HG03139 (cell line): ENCODE measurements around the gene TSPAN32.

Source experiments
- ATAC-seq: cut with Tn5 transposase; IDR thresholded peaks from one replicate; pipeline ENCODE4 v1.9.1; 2021; ENCODE audit not compliant: unreplicated experiment

The TSPAN32 gene

DNA sequence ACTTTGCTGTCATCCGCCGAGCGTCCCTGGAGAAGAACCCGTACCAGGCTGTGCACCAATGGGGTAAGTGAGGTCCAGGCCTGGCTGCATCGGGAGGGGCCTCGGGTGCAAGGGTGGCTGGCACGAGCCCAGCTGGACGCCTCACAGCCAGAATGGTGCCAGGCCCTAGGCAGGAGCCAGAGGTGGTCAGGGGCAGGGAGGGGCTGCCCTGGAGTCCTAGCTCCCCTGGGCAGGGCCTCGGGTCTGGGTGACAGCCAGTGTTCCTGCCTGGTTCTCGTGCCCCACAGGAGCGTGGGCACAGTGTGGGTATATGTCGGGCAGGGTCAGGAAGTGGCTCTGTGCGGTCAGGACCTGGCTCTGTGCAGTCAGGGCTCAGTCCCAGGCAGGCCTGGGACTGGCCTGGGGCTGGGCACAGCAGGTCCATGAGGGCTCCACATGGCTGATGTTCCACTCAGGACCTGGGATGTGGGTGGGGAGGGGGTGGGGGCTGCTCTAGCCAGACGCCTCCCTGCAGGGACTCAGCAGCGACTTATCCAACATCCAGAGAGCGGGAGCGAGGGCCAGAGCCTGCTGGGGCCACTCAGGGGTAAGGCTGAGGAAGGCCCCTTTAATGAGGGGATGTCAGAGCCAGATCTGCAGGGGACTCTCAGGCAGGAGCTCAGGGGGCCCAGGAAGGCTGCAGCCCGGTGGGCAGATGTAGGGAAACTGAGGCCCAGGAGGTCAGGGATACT, 1.2 kb downstream of the TSPAN32 start:
- no peak for ATAC-seq

DNA sequence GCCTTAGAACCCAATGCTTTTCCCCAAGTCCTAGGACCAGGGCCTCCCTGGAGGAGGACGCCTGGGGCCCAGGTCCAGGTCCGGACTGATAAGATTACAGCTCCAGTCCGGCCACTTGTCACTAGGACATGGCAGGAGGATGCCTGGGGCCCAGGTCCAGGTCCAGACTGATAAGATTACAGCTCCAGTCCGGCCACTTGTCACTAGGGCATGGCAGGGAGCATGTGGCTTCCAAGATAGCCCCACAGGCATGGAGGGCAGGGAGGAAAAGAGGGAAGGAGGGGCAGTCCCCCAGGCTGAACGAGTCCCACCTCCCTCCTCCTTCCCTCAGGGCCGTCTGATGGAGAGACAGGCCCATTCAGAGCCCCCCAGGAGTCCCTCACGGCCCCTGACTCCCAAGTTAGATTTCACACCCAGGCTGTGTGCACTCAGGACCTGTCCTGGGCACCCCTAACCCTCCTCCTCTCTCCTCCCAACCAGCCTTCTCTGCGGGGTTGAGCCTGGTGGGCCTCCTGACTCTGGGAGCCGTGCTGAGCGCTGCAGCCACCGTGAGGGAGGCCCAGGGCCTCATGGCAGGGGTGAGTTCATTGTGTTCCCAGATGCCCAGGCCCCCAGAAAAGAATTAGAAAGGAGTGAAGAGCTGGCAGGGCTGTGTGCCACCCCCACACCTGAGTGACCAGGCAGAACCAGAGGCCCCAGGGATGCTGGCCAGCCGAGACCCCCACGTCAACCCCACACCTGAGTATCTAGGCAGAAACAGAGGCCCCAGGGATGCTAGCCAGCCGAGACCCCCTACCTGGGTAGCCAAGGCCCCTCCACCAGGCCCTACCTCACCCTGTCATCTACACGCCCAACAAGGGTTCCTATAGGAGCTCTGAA, 2.1 kb downstream of the TSPAN32 start:
- no peak for ATAC-seq

DNA sequence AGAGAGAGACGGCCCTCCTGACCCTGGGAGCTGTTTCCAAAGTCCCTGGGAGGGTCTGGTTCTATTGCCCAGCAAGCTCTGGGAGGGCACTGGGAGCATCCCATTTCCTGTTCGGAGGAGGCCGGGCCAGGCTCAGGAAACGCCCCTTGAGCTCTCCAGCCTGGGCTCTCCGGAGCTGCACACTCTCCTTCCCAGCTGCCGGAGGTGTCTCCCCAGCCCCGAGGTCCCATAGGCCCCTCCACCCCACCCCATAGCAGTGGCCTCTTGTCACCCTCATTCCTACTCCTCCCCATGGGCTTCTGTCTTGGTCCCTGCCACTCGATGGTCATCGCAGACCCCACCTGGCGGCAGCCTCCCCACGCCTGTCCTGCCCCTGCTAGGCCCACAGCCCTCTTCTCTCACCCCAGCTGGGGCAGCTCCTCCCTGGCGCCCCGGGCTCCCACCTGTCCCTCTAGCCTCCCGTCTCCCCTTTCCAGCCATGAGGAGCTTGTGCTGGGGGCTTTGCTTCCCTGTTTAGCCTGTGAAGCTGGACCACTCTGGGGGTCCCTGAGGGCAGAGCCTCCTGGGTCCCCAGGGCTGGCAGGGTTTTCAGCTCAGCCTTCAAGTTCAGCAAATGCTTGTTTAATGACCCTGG, 2.8 kb downstream of the TSPAN32 start:
- no peak for ATAC-seq

DNA sequence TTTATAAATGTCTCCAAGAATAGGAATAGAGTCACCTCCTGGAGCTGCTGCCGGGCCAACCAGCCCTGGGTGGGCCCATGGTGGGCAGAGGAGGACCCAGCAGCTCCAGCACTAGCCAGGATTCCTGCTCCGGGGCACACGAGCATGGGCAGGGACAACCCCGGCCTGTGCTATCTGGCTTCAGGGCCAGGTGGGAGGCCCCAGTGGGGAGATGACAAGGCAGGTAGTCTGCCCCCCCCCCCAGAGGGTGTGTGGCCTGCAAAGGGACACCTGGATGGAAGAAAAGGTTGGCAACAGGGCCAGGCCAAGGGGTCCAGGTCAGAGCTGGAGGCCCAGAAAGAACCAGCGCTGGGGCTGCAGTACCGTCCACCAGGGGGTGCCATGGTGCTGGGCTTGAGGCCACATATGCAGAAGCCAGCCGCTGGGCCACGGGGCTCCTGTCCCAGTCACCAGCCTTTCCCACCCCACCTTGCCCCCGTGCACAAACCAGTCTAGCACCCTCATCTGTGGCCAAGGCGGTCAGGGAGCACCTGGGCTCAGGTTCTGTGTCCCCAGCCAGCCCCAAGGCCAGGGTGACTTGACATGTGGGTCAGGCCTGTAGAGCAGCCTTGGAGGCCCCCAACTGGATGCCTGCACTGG, 3.4 kb downstream of the TSPAN32 start:
- no peak for ATAC-seq

DNA sequence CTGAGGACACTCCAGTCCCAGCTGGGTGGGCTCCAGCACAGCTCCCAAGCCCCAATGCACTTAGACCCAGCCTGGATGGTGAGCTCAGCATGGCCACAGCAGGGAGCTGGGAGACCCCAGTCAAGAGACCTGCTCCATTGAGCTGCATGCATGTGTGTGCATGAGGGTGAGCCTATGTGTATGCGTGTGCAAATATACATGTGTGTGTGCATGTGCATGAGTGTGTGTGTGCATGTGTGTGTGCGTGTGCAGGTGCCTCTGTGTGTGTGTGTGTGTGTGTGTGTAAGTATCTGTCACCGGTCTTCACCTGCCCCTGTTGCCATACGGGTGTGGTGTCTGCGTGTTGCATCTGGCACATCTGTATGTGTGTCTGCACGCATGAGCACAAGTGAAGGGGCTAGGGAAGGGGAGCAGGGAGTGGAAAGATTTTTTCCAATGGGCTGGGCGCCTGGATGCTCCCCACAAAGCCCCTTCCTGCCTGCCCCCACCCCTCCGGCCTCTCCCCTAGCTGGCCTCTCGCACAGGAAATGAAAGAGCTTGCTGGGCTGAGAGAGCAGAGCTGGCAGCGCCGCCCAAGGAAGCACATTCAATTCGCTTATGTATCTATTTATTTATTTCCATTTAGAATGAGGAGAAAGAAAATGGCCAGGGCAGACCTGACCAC, 4.1 kb downstream of the TSPAN32 start:
- ATAC-seq, result no peak

DNA sequence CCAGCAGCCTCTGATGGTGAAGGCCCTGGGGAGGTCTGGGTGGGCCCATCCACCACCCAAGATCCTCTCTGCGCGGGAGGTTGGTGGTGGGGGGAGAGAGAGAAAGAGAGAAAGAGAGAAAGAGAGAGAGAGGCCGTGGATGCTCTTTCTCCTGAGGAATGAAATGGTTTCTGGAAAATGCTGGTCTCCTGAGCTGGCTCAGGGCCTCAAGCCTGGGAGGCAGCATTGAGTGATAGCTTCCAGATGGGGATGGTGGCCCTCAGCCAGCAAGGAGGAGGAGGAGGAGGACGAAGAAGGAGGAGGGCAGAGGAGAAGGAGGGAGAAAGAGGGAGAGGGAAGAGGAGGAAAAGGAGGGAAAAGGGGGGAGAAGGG, 4.6 kb downstream of the TSPAN32 start:
- ATAC-seq, result no peak

DNA sequence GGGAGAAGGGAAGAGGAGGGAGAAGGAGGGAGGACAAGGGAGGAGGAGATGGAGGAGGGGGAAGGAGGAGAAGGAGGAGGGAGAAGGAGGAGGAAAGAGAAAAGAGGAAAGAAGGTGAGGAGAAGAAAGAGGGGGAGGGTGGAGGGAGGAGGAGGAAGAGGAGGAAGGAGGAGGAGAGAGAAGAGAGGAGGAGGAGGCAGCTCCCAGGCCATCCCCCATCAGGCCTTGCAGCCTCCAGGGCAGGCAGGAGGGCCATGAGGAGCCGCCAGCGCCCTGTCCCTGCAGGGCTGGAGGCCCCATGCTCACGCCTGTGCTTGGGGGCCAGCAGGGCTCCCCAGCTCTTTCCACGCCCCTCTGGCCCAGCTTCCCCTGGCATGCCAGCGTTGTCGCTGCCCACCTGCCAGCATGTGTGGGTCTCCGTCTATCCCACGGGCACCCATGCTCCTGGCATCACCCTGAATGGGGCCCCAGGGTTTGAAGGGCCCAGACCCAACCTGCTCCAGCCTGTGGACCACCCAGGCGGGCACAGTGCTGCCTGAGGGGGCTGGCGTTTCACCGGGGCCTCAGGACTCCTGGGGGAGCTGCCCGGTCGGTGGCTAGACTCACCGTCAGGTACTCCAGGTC, 5.2 kb downstream of the TSPAN32 start:
- ATAC-seq, result no peak

DNA sequence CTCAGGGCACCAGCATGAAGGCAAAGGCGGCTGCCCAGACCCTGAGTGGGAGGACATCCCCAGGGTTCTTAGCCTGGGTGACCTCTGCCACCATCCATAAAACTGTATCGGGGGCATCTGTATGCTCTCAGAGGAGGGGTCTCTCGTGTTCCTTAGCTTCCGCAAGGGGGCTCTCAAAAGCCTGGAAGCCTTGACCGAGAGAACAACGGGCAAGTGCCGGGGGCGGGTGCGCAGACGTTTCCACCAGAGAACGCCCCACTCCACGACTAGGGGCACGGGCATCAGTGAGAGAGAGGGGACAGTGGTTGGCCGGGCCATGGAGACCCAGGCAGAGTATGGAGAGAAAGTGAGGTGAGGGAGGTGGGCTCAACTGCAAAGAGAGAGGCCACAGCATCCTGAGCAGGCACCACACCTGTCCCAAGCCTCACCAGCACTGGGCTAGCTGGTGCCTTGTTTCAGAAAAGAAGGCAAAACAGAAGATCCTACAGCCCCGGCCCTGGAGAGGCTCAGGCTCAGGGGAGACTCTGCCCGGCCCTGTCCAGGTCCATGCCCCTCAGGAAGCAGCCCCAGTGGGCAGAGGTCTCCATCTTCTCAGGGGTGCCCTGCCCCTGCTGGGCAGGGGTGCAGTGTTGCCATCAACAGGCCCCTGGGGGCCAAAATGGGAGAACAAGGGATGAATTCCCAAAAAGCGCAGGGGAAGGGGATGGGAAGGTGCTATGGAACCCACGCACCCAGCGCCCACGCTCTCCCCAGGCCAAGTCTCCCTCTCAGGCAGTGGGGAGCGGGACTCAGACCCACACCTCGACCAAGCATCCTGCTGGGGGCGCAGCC, 5.9 kb downstream of the TSPAN32 start:
- ATAC-seq, result no peak

DNA sequence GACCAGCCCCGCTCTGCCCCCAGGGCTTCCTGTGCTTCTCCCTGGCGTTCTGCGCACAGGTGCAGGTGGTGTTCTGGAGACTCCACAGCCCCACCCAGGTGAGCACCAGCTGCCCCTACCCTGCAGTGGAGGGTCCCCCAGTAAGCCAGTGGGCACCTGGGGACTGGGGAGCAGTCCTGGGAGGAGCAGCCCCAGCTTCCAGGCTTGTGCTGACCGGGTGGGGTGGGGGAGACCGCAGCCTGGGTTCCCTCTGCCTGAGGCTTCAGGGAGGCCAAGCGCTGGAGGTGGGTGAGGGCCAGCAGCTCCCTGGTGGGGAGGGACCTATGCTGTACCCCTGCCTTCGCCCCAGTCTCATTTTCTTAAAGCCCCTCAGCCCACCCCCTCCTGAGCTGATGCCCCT, 6.9 kb downstream of the TSPAN32 start:
- ATAC-seq, result no peak

DNA sequence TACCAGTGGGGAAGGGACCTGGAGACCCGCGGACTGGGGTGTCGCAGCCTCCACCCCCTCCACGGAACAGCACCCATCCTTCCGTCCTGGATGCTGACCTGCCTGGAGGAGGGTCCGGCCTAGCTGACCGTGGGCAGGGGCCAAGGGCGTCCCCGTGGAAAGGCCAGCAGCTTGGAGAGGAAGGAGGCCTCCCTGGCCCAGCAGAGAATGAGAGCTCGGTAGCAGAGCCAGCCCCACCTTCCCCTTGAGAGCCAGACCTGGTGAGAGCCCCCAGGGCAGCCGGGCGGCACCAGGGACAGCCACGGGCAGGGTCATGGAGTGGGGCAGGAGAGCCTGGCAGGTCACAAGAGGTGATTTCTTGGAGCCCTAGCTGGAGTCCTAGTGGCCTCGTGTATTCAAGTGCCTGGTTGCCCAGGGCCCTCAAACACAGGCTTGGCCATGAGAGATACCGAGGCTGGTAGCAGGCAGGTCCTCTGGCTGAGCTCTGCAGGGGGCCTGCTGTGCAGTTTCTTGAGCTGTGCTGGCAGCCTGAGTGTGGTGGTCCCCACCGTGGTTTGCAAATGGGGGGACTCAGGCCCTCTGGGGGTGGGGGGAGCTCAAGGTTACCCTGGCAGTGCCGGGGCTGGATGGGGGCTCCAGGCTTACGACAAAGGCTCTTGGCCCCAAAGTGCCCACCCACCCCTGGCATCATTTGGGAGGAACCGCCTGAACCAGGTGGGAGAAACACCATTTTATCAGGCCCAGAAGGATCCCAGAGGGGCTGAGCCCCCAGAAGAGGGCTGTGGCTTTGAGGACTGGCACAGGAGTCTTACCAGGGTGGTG, 7.6 kb downstream of the TSPAN32 start:
- ATAC-seq, result no peak

DNA sequence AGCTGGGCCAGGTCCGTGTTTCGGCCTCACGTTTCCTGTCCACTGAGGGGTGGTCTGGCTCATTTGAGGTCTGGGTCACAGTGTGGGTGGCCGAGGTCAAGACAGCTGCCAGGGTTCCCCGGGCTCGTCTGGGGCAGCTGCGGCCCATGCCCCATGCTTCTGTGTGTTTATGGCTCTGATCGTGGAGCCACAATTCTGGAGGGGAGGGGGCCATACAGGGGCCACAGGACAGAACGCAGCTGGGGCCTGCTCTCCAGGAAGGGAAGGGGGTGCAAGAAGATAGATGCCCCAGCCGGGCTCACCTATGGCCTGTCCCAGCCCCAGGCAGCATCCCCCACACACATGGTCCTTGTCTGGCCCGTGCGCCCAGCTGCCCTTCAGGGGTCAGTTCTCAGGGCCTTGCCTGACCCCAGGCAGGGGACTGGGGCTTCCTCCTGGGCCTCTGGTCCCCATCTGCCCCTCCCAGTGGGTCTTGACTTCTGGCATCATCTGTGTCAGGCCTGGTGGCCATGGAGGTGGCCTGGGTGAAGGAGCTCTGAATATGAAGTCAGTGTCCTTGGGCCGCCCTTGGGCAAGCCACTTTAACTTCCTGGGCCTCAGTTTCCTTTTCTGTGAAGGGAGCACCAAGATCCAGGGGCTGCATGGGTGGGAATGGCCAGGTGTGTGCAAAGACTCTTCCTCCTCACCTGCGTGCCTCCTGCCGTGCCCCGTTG, 8.4 kb downstream of the TSPAN32 start:
- no peak for ATAC-seq

DNA sequence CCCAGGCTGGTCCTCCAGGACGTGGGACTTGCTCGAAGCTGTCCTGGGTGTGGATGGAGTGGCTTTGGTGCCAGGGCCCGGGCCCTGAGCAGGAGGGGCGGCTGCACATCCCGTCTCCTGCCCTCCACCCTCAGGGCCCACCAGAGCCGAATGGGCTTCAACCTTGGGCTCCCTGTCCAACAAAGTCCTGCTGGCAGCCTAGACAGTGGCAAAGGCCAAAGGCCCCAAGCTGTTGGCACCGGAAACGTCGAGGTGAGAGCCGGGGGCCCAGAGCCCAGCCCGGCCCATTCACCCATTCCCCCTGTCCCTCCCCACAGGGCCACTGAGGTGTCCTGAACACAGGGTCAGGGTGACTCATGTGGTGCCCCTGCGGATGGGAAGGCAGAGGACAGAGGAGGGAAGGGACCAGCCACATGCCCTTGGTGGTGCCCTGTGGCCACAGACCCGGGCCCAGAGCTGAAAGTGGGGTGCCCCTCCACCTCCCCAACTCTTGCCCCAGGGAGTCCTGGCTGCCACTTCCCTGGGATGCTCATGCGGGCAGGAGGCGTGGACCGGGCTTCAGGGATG, 9.1 kb downstream of the TSPAN32 start:
- ATAC-seq, result no peak

DNA sequence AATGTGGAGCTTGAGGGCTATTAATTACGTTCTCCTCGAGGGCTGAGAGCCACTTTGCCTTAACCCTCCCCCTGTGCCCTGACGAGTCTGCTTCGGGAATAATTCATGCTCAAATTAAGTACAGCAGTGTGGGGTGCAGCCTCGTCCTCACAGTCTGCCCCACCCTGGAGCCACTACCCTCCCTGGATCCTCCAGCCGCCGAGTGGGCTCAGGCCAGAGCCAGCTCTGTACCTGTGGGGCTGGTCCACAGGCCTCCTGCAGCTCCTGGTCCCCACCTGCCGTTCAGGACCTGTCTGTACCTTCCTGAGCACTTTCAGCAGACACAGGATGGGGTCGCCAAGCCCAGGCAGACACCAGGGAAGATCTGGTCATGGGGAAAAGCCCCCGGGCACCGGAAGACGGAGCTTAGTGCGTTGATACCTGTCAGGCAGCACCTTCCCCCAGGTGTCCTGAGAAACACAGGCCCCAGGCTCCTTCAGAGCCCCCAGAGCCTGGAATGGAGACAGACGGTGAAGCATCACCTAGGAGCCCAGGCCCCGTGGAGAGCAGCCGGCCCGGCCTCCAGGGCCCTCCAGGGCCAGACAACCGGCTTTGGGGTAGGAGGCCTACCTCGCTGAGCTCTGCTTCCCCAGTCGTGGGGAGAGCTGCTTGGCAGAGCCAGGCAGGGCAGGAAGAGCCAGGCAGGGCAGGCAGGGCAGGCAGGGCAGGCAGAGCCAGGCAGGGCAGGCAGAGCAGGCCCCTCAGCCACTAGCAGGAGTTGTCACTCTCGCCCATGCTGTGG, 9.7 kb downstream of the TSPAN32 start:
- no peak for ATAC-seq

DNA sequence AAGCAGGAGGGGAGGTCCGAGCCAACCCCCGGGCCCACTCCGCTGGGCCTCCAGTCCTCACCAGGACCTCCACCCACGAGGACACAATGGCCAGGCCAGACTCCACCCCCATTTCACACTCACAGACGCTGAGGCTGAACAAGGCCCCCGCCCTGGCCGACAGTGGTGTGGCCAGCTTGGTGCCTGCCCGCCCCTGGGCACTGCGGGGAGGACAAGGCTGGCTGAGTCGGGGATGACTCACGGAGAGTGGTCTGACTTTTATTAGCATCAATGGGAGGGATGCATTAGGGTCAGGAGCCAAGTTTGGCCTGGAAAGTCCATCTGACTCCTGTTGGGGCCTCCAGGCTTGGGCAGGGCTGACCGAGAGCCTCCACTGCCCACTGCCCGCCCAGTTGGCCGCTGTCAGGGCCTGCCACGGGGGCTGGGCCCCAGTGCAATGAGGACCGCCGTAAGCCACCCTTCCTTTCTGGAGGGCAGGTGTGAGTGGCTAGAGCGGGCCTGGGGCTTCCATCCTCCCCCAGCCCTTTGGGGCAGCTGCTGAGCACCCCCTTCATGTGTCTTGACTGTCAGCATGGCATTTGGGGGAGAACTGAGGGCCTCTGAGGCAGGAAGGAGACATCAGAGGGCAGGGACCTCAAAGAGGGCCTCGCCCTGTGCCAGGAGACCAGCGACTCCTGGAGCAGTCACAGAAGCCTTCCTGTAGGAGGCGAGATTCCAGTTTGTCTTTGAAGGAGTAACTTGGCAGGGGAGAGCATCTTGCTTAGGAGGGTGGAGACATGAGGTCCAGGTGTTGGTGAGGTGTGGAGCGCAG, 10.6 kb downstream of the TSPAN32 start:
- ATAC-seq, result no peak

DNA sequence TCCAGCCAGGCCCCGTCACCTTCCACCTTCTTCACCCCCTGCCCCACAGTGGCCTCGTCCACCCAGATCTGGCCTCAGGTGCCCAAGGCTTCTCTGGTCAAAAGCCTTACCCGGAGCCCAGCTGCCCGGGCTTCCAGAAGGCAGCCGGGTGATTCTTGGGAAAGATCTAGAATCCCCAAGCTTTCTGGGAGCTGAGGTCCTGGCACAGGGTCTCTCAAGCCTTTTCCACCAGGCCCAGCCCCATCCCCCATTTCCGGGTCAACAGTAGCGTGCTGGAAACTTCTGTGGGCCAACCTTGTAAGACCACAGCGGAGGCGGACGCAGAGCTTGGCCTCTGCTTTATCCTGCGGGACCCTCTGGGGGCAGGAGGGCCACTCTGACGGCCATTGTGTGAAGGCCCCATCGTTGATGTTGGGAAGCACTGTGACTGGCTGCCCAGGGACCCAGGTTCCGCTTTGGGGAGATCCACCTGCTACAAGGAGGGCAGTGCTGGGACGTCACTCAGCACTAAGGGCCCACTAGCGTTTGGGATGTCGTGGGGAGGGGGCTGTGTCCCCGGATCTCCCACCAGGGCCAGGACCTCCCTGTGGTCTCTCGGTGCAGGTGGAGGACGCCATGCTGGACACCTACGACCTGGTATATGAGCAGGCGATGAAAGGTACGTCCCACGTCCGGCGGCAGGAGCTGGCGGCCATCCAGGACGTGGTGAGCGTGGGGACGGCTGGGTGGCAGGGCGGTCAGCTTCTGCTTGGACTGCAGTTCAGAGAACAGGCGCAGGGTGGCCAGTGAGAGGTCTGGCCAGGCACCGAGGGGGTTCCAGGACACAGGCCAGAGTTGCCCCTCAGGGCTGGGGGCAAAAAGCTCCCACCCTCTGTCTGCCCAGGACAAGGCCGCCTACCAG, 11.5 kb downstream of the TSPAN32 start:
- ATAC-seq, result no peak
